ENCODE results near the gene VPS11.

The VPS11 gene

DNA sequence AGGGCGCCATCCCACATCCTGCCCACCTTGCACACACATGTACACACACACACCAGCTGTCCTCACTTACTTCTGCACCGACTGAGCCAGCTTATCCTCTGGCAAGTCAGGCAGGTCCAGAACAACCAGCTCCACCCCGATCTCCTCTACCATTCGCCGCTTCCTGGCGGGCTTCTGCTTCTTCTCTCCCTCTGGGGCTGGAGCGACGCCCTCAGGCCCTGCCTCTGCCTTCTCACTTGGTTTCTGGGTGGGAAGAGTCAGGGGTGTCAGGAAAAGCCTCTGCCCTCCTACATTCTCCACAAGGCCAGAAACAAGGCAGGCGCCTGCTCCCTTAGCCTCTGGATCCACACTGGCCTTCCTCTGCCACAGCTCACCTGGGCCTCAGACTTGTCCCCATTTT is 19.0 kb upstream of the VPS11 start:
- TF ChIP-seq EZH2phosphoT487 (IDR thresholded peaks at IDR 0.05; ENCODE audit: borderline replicate concordance, low read length): no peak
- TF ChIP-seq, protein P1, sequence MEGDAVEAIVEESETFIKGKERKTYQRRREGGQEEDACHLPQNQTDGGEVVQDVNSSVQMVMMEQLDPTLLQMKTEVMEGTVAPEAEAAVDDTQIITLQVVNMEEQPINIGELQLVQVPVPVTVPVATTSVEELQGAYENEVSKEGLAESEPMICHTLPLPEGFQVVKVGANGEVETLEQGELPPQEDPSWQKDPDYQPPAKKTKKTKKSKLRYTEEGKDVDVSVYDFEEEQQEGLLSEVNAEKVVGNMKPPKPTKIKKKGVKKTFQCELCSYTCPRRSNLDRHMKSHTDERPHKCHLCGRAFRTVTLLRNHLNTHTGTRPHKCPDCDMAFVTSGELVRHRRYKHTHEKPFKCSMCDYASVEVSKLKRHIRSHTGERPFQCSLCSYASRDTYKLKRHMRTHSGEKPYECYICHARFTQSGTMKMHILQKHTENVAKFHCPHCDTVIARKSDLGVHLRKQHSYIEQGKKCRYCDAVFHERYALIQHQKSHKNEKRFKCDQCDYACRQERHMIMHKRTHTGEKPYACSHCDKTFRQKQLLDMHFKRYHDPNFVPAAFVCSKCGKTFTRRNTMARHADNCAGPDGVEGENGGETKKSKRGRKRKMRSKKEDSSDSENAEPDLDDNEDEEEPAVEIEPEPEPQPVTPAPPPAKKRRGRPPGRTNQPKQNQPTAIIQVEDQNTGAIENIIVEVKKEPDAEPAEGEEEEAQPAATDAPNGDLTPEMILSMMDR (IDR thresholded peaks at IDR 0.05; ENCODE audit: low read depth, low read length, poor library complexity, severe bottlenecking): no peak
- H3K27me3 ChIP-seq (ENCODE audit: control insufficient read depth, low read length): no peaks in the 10 kb centered on the region
- no peak overlapping the region for H3K4me2 ChIP-seq (ENCODE audit: low read length)
- no peaks in the 10 kb centered on the region for H3K79me2 ChIP-seq (ENCODE audit: control insufficient read depth, low read length)
- H3K36me3 ChIP-seq (ENCODE audit: control insufficient read depth, low read length): peaks cover 82% of the 10 kb centered on the region
- H3K9me2 ChIP-seq (replicated peaks; ENCODE audit: control insufficient read depth, low read length): no peaks in the 10 kb centered on the region
- no peaks in the 10 kb centered on the region for H3K9me3 ChIP-seq (ENCODE audit: control insufficient read depth, insufficient read depth, low read length)
- H3K27ac ChIP-seq (ENCODE audit: low read depth, low read length): no peak overlapping the region
- H4K20me1 ChIP-seq (ENCODE audit: control insufficient read depth, insufficient read depth, low read depth, low read length): 0 out of 2 replicates have a peak, but pooled peaks cover 4% of the 10 kb centered on the region
- H3F3A ChIP-seq (ENCODE audit: control insufficient read depth, insufficient read depth): peaks cover 3% of the 10 kb centered on the region; the same call in 1 of the 2 replicates
- H3K4me1 ChIP-seq (ENCODE audit: control insufficient read depth, low read length): no peaks in the 10 kb centered on the region
- no peak overlapping the region for H3K4me3 ChIP-seq (ENCODE audit: low read length)

DNA sequence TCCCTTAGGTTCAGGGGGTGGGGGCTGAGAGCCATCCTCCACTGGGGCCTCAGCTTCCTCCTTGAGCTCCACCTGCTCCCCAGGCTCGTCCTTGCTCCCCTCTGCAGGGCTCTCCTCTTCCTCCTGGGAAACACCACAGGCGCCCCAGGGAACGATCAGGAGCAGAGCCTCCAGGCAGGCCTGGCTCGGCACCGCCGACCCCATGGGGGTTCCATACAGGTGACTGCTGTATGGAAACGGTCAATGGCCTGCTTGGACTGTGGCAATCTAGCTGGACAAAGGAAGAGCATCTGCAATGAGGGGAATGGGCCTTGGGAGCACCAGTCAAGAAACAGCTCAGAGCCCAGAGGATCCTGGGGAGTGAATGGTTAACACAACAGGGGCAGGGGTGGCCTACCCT is 18.5 kb upstream of the VPS11 start:
- H4K20me1 ChIP-seq (ENCODE audit: control insufficient read depth, insufficient read depth, low read depth, low read length): 0 out of 2 replicates have a peak, but pooled peaks cover 4% of the 10 kb centered on the region
- H3K27me3 ChIP-seq (ENCODE audit: control insufficient read depth, low read length): no peaks in the 10 kb centered on the region
- no peaks in the 10 kb centered on the region for H3F3A ChIP-seq (ENCODE audit: control insufficient read depth, insufficient read depth)
- H3K9me2 ChIP-seq (replicated peaks; ENCODE audit: control insufficient read depth, low read length): no peaks in the 10 kb centered on the region
- no peaks in the 10 kb centered on the region for H3K9me3 ChIP-seq (ENCODE audit: control insufficient read depth, insufficient read depth, low read length)
- TF ChIP-seq, protein P1 (IDR thresholded peaks at IDR 0.05; ENCODE audit: low read depth, low read length, poor library complexity, severe bottlenecking): no peak
- no peak for TF ChIP-seq EZH2phosphoT487 (IDR thresholded peaks at IDR 0.05; ENCODE audit: borderline replicate concordance, low read length)
- H3K4me1 ChIP-seq (ENCODE audit: control insufficient read depth, low read length): no peaks in the 10 kb centered on the region
- no peak overlapping the region for H3K27ac ChIP-seq (ENCODE audit: low read depth, low read length)
- H3K4me3 ChIP-seq (ENCODE audit: low read length): no peak overlapping the region
- H3K79me2 ChIP-seq (ENCODE audit: control insufficient read depth, low read length): no peaks in the 10 kb centered on the region
- peaks cover 87% of the 10 kb centered on the region for H3K36me3 ChIP-seq (ENCODE audit: control insufficient read depth, low read length)
- no peak overlapping the region for H3K4me2 ChIP-seq (ENCODE audit: low read length)

DNA sequence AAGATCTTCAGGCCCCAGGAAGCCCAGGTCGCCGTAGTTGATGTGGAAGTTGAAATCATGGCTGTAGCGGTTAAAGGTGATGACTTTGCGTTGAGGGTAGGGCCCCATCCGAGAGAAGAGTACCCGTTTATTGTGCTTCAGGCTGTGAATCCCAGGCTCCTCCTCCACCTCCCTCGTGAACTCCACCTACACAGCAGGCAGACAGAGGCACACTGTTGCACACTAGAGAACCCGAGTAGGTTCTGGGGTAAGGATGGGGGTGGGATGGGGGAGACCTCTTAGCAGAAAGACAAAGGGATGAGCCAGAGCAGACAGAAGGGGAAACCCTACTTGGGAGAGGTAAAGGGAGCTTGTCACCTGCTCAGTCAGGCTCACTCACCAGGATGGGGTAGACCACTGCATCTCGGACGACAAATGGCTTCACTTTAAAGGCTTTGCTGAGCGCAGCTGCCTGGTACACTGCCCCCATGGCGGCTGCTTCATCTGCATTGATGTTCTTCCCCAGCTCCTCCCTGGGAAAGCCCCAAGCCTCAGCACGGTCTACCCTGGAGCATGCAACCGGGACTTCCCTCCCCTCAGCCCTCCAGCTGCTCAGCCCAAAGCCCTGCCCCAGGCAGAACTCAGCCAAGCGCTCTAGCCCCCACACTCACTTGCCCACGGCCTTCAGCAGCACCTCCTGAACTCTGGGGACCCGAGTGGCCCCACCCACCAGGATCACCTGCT is 16.0 kb upstream of the VPS11 start:
- Histone ChIP-seq H3K27me3 (ENCODE audit: control insufficient read depth, low read length) (no peaks in the 10 kb centered on the region), H3K9me2 (replicated peaks; ENCODE audit: control insufficient read depth, low read length) (no peaks in the 10 kb centered on the region), H3K4me2 (ENCODE audit: low read length) (no peak overlapping the region), H4K20me1 (ENCODE audit: control insufficient read depth, insufficient read depth, low read depth, low read length) (peaks cover 12% of the 10 kb centered on the region; the same call in 1 of the 2 replicates), H3K4me1 (ENCODE audit: control insufficient read depth, low read length) (peaks cover 11% of the 10 kb centered on the region), H3K4me3 (ENCODE audit: low read length) (no peak overlapping the region), H3K36me3 (ENCODE audit: control insufficient read depth, low read length) (peaks cover 86% of the 10 kb centered on the region), H3K79me2 (ENCODE audit: control insufficient read depth, low read length) (peaks cover 23% of the 10 kb centered on the region), H3K27ac (ENCODE audit: low read depth, low read length) (no peak overlapping the region), H3K9me3 (ENCODE audit: control insufficient read depth, insufficient read depth, low read length) (no peaks in the 10 kb centered on the region), H3F3A (ENCODE audit: control insufficient read depth, insufficient read depth) (no peaks in the 10 kb centered on the region)
- no peak for TF ChIP-seq EZH2phosphoT487 (IDR thresholded peaks at IDR 0.05; ENCODE audit: borderline replicate concordance, low read length)
- TF ChIP-seq, protein P1 (IDR thresholded peaks at IDR 0.05; ENCODE audit: low read depth, low read length, poor library complexity, severe bottlenecking): no peak

Data from DOHH2 (cell line).